Mesenchymal stem cell (in vitro differentiated cells and primary cell): ENCODE measurements around the gene SERP2.

Experiments
- DNase-seq: peaks from one replicate; pipeline ENCODE4 v3.0.0-alpha.2; 2013
- H2AFZ ChIP-seq: one replicate; pipeline ENCODE4 v1.6.1; 2013; ENCODE audit warnings: low read depth, mild to moderate bottlenecking, control low read depth, inconsistent platforms, low read length, moderate library complexity
- H2AK5ac ChIP-seq: 2 replicates; pipeline ENCODE4 v1.6.1; 2013; ENCODE audit warnings: low read length, moderate library complexity, mild to moderate bottlenecking, inconsistent platforms; ENCODE audit not compliant: severe bottlenecking
- H2BK120ac ChIP-seq: one replicate; pipeline ENCODE4 v1.6.1; 2013; ENCODE audit warnings: low read depth, mild to moderate bottlenecking, inconsistent platforms, low read length, moderate library complexity
- H2BK12ac ChIP-seq, 2 experiments: one replicate each; pipeline ENCODE4 v1.6.1; 2013; ENCODE audit warnings: inconsistent platforms in 2 of 2, low read length in 2 of 2, mild to moderate bottlenecking in 2 of 2, moderate library complexity in 2 of 2, control low read depth in 1 of 2
- H2BK15ac ChIP-seq: one replicate; pipeline ENCODE4 v1.6.1; 2013; ENCODE audit warnings: mild to moderate bottlenecking, low read depth, inconsistent platforms; ENCODE audit not compliant: poor library complexity, severe bottlenecking
- H2BK5ac ChIP-seq: 2 replicates; pipeline ENCODE4 v1.6.1; 2013; ENCODE audit warnings: low read depth, mild to moderate bottlenecking, low read length, control low read depth, inconsistent platforms; ENCODE audit not compliant: poor library complexity, severe bottlenecking
- H3K14ac ChIP-seq, 2 experiments: one replicate each; pipeline ENCODE4 v1.6.1; 2013; ENCODE audit warnings: inconsistent platforms in 2 of 2, low read length in 2 of 2, control low read depth in 1 of 2, mild to moderate bottlenecking in 1 of 2, moderate library complexity in 1 of 2
- H3K18ac ChIP-seq, 2 experiments: one replicate each; pipeline ENCODE4 v1.6.1; 2013; ENCODE audit warnings: inconsistent platforms in 2 of 2, low read length in 2 of 2, control low read depth in 1 of 2, low read depth in 1 of 2, mild to moderate bottlenecking in 1 of 2
- H3K23ac ChIP-seq, 2 experiments: one replicate each; pipeline ENCODE4 v1.6.1; 2013; ENCODE audit warnings: inconsistent platforms in 2 of 2, low read length in 2 of 2, mild to moderate bottlenecking in 2 of 2, moderate library complexity in 2 of 2, control low read depth in 1 of 2
- H3K27ac ChIP-seq: 2 replicates; pipeline ENCODE4 v1.5.1; 2013; ENCODE audit warnings: mild to moderate bottlenecking, moderate library complexity, low read length, control low read depth, inconsistent platforms; ENCODE audit not compliant: poor library complexity, severe bottlenecking
- H3K27me3 ChIP-seq, 2 experiments: 2 replicates each; pipeline versions ENCODE4 v1.6.1 to v1.7.0; 2013; ENCODE audit warnings: low read length in 2 of 2, mild to moderate bottlenecking in 2 of 2, moderate library complexity in 2 of 2, control low read depth in 1 of 2, inconsistent platforms in 1 of 2; ENCODE audit not compliant: control insufficient read depth in 1 of 2, insufficient read depth in 1 of 2
- H3K36me3 ChIP-seq, 2 experiments: 2 replicates each; pipeline versions ENCODE4 v1.6.1 to v1.7.0; 2013; ENCODE audit warnings: low read length in 2 of 2, control low read depth in 1 of 2, inconsistent platforms in 1 of 2, low read depth in 1 of 2, mild to moderate bottlenecking in 1 of 2; ENCODE audit not compliant: insufficient read depth in 2 of 2, control insufficient read depth in 1 of 2
- H3K4ac ChIP-seq, 2 experiments: one replicate each; pipeline ENCODE4 v1.6.1; 2013; ENCODE audit warnings: inconsistent platforms in 2 of 2, low read length in 2 of 2, mild to moderate bottlenecking in 2 of 2, moderate library complexity in 2 of 2, control low read depth in 1 of 2, low read depth in 1 of 2
- H3K4me1 ChIP-seq: 2 replicates; pipeline ENCODE4 v1.6.1; 2013; ENCODE audit warnings: low read depth, low read length, control low read depth; ENCODE audit not compliant: control insufficient read depth, insufficient read depth
- H3K4me2 ChIP-seq: 2 replicates; pipeline ENCODE4 v1.6.1; 2013; ENCODE audit warnings: low read length, mild to moderate bottlenecking, inconsistent platforms; ENCODE audit not compliant: poor library complexity, severe bottlenecking
- H3K4me3 ChIP-seq, 2 experiments: 2 replicates each; pipeline versions ENCODE4 v1.5.1 to v1.7.0; 2013; ENCODE audit warnings: low read length in 2 of 2, mild to moderate bottlenecking in 2 of 2, control low read depth in 1 of 2, low read depth in 1 of 2; ENCODE audit not compliant: insufficient read depth in 1 of 2
- H3K79me1 ChIP-seq: replicated peaks from 2 replicates; pipeline ENCODE4 v1.6.1; 2013; ENCODE audit warnings: mild to moderate bottlenecking, control low read depth, low read length, inconsistent platforms; ENCODE audit not compliant: poor library complexity, severe bottlenecking
- H3K9ac ChIP-seq: 2 replicates; pipeline ENCODE4 v1.7.0; 2013; ENCODE audit warnings: mild to moderate bottlenecking, low read length, moderate library complexity
- H3K9me3 ChIP-seq: 2 replicates; pipeline ENCODE4 v1.7.0; 2013; ENCODE audit warnings: mild to moderate bottlenecking, low read length; ENCODE audit not compliant: control insufficient read depth
- H4K8ac ChIP-seq: one replicate; pipeline ENCODE4 v1.6.1; 2013; ENCODE audit warnings: inconsistent platforms, mild to moderate bottlenecking, low read length, moderate library complexity
- H4K91ac ChIP-seq: one replicate; pipeline ENCODE4 v1.6.1; 2013; ENCODE audit warnings: mild to moderate bottlenecking, low read length, inconsistent platforms
- WGBS: methylation state at CpG from one replicate; pipeline ENCODE4 v1.1.7; 2013; ENCODE audit warnings: mixed read lengths; 5-methylcytosine and 5-hydroxymethylcytosine counted together

Gene SERP2

GRCh38 chr13:44409595-44409994 lies 36.0 kb downstream of the SERP2 start:
- Histone ChIP-seq H2AK5ac (no peak overlapping the region), H3K79me1 (no peaks in the 10 kb centered on the region), H3K4me3 (no peak overlapping the region), H3K18ac (no peak overlapping the region), H3K9ac (no peak overlapping the region), H3K27me3 (peaks cover 0 to 38% of the 10 kb centered on the region in 2 experiments), H3K27ac (no peak overlapping the region), H3K14ac (no peak overlapping the region), H2BK120ac (no peak overlapping the region), H3K4me2 (no peak overlapping the region), H3K23ac (no peak overlapping the region), H3K4ac (no peak overlapping the region), H2AFZ (no peak overlapping the region), H3K4me1 (peaks cover 8% of the 10 kb centered on the region), H2BK12ac (no peak overlapping the region), H3K36me3 (no peaks in the 10 kb centered on the region), H3K9me3 (no peaks in the 10 kb centered on the region), H2BK15ac (no peak overlapping the region), H4K91ac (no peak overlapping the region), H2BK5ac (no peak overlapping the region), H4K8ac (no peak overlapping the region)
- no peak for DNase-seq
- 81% methylated on average over 4 of the region's 4 CpGs for whole genome bisulfite sequencing

DNA sequence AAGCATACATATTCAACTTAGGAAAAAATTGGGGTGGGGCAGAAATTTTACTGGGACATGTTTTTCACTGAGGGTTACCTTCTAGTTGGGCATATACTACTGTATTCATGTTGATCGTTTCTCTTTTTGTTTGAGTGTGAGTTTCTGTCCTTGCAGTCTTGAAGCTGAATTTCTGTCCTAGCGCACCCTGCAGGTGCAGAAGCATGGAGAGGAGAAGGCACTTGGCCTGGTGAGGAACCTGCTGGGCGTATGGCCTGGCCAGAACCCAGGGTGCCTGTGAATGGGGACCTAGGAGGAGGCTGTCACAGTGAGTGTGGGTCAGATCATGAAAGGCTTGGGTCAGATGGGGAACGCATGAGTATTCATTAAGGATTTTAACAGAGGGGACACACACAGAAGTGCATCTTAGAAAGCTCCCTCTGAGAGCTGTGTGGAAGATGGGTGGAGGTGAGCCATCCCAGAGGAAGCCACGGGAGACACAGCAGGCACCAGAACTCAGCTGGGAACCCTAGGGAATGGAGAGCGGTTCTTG lies 36.8 kb downstream of the SERP2 start:
- Histone ChIP-seq H3K14ac (no peak overlapping the region), H4K91ac (peak overlapping the region; percentile 44), H3K4ac (no peak overlapping the region), H3K79me1 (no peaks in the 10 kb centered on the region), H4K8ac (peak overlapping the region; percentile 7), H3K4me1 (peaks cover 6% of the 10 kb centered on the region), H3K27ac (no peak overlapping the region), H3K9me3 (no peaks in the 10 kb centered on the region), H3K27me3 (peaks cover 0 to 35% of the 10 kb centered on the region in 2 experiments), H2AFZ (no peak overlapping the region), H2BK12ac (peak overlapping the region in 1 of 2 experiments; percentile 33), H3K9ac (no peak overlapping the region), H3K23ac (no peak overlapping the region), H3K4me2 (no peak overlapping the region), H3K4me3 (no peak overlapping the region), H2BK5ac (no peak overlapping the region), H3K36me3 (no peaks in the 10 kb centered on the region), H2BK15ac (peak overlapping the region; percentile 17), H2BK120ac (no peak overlapping the region), H2AK5ac (no peak overlapping the region), H3K18ac (no peak overlapping the region)
- 80% methylated on average over 6 of the region's 6 CpGs for WGBS
- DNase-seq: no peak

GRCh38 chr13:44411841-44412240 lies 38.2 kb downstream of the SERP2 start:
- Histone ChIP-seq H3K9ac (no peak overlapping the region), H3K4me2 (no peak overlapping the region)
- WGBS: 64% methylated on average over 2 of the region's 2 CpGs

DNA sequence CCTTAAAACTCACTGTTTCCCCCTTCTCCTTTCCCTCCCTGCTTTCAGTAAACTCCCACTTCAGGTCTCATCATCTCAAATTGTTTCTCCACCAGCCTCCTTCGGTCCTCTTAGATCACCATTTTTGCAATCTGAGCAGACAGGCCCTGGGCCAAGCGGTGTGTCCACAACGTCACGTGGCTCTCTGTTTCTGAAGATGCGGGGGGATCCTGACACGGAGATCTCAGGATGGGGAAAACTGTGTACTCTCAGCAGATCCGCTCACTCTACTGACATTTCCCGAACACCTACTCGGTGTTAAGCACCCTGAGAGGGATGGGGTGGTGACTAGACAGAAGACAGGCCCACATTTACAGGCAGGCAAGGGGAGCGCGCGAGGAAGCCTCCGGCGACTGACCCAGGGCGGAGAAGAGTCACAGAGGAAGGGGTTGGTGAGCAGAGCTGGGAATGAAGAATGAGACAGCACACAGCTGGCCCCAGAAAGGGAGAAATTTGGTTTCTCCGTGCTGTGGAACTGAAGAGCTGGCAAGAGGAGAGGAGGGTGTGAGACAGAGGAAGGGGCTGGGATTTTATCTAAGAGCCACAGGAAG lies 38.8 kb downstream of the SERP2 start:
- no peak overlapping the region for H2BK120ac ChIP-seq
- no peak overlapping the region for H2BK15ac ChIP-seq
- H3K4me3 ChIP-seq: no peak overlapping the region
- H4K91ac ChIP-seq: no peak overlapping the region
- no peaks in the 10 kb centered on the region for H3K36me3 ChIP-seq
- peaks cover 0 to 33% of the 10 kb centered on the region in 2 experiments for H3K27me3 ChIP-seq
- H3K4me1 ChIP-seq: peaks cover 5% of the 10 kb centered on the region
- no peak overlapping the region for H2AK5ac ChIP-seq
- no peaks in the 10 kb centered on the region for H3K79me1 ChIP-seq
- no peak overlapping the region for H3K14ac ChIP-seq
- H4K8ac ChIP-seq: peak overlapping the region; percentile 7
- H2BK12ac ChIP-seq: peak overlapping the region in 1 of 2 experiments; percentile 42
- H2AFZ ChIP-seq: no peak overlapping the region
- no peak overlapping the region for H3K27ac ChIP-seq
- no peak for DNase-seq
- WGBS: 92% methylated on average over 16 of the region's 16 CpGs
- no peak overlapping the region for H3K23ac ChIP-seq
- peak overlapping the region in 1 of 2 experiments; percentile 1 for H3K4ac ChIP-seq
- no peak overlapping the region for H2BK5ac ChIP-seq
- no peaks in the 10 kb centered on the region for H3K9me3 ChIP-seq
- H3K18ac ChIP-seq: peak overlapping the region in 1 of 2 experiments; percentile 13
- no peak overlapping the region for H3K9ac ChIP-seq
- no peak overlapping the region for H3K4me2 ChIP-seq

More at GRCh38 chr13:44411841-44412240, 38.2 kb downstream of the SERP2 start:
- no peaks in the 10 kb centered on the region for H3K79me1 ChIP-seq
- no peak overlapping the region for H3K23ac ChIP-seq
- H3K4ac ChIP-seq: no peak overlapping the region
- H3K18ac ChIP-seq: no peak overlapping the region
- no peak overlapping the region for H4K8ac ChIP-seq
- H3K4me1 ChIP-seq: peaks cover 3% of the 10 kb centered on the region
- H2BK5ac ChIP-seq: no peak overlapping the region
- no peak overlapping the region for H3K4me3 ChIP-seq
- no peaks in the 10 kb centered on the region for H3K36me3 ChIP-seq
- no peak overlapping the region for H2BK15ac ChIP-seq
- H4K91ac ChIP-seq: no peak overlapping the region
- H2BK12ac ChIP-seq: no peak overlapping the region
- H2AK5ac ChIP-seq: no peak overlapping the region
- peaks cover 0 to 31% of the 10 kb centered on the region in 2 experiments for H3K27me3 ChIP-seq
- H3K27ac ChIP-seq: no peak overlapping the region
- no peak overlapping the region for H3K14ac ChIP-seq
- no peak for DNase-seq
- H2AFZ ChIP-seq: no peak overlapping the region
- no peak overlapping the region for H2BK120ac ChIP-seq
- no peaks in the 10 kb centered on the region for H3K9me3 ChIP-seq
